HepG2 (cell line): ENCODE measurements around the gene KIF9. TPM values are rescaled to one million over a fixed set of nuclear protein-coding genes. Genes with fewer than 3 reads are reported as not detected.
"Not testable (repeated sequence)": the region's sequence is repeated elsewhere in the genome, so short reads cannot be mapped to it uniquely, and the experiment has no call there.

Source experiments
- ATAC-seq: fragments of 200-7000 bp; cut with Tn5 transposase; 3 replicates; pipeline ENCODE4 v1.9.1; 2020; ENCODE audit warnings: mild to moderate bottlenecking, moderate library complexity
- BruUV-seq: library from RNA; stranded (reverse); fragments of 400-500 nt; replicated peaks from 2 replicates; lab custom pipeline; 2021; lab: Mats Ljungman, UMichigan
- CTCF ChIA-PET: fragments of 300-600 bp; formaldehyde crosslinking; extraction: SDS; loops from one replicate; lab custom pipeline; 2021; ENCODE audit warnings: low total read pairs, inconsistent platforms, low intra/inter-chr PET ratio; lab: Yijun Ruan, JAX
- POLR2A ChIA-PET: fragments of 350-600 bp; sonication (Branson Sonifier 250); formaldehyde crosslinking; loops from one replicate; lab custom pipeline; 2020; ENCODE audit warnings: antibody characterized with exemption, inconsistent platforms; lab: Yijun Ruan, JAX
- DNase-seq: peaks from one replicate; pipeline ENCODE4 v3.0.0-alpha.2; 2015; ENCODE audit warnings: low spot score
- FAIRE-seq: peaks from 3 replicates; lab custom pipeline; 2011; peaks lifted over from hg19 to GRCh38; lab: Jason Lieb, UNC
- H2AFZ ChIP-seq: one replicate; pipeline ENCODE4 v1.6.1; 2011; ENCODE audit warnings: low read length, inconsistent platforms
- H3K27ac ChIP-seq: fragments of 300-600 bp; 3 replicates; pipeline ENCODE4 v1.8.0; 2011; ENCODE audit warnings: mixed run types, mild to moderate bottlenecking, mixed read lengths, low read length, inconsistent platforms; ENCODE audit not compliant: insufficient read depth; ENCODE audit errors: extremely low read length
- H3K27me3 ChIP-seq, 2 experiments: fragments of 200-600 bp in 1 of 2; 2 replicates in 1 of 2; 3 replicates in 1 of 2; pipeline versions ENCODE4 v1.6.0 to v1.8.0; 2011; ENCODE audit warnings: low read length in 2 of 2, mild to moderate bottlenecking in 2 of 2, moderate library complexity in 2 of 2, inconsistent platforms in 1 of 2; ENCODE audit not compliant: insufficient read depth in 2 of 2, control insufficient read depth in 1 of 2
- H3K36me3 ChIP-seq, 2 experiments: fragments of 200-600 bp in 1 of 2; replicated peaks in 1 of 2; 2 replicates in 1 of 2; 3 replicates in 1 of 2; pipeline versions ENCODE4 v1.5.1 to v1.8.0; 2011; ENCODE audit warnings: low read length in 2 of 2, inconsistent platforms in 1 of 2; ENCODE audit not compliant: insufficient read depth in 2 of 2, control insufficient read depth in 1 of 2
- H3K4me1 ChIP-seq: 2 replicates; pipeline ENCODE4 v1.5.1; 2012; ENCODE audit warnings: low read length, inconsistent platforms; ENCODE audit not compliant: insufficient read depth
- H3K4me2 ChIP-seq: 2 replicates; pipeline ENCODE4 v1.6.0; 2011; ENCODE audit warnings: low read depth, low read length, inconsistent platforms
- H3K4me3 ChIP-seq, 3 experiments: fragments of 200-600 bp in 1 of 3; sonication (generic), shearing (Covaris generic) in 1 of 3; replicated peaks in 1 of 3; 2 replicates each; pipeline ENCODE4 v1.5.1; 2011 to 2016; ENCODE audit warnings: low read length in 3 of 3, inconsistent platforms in 2 of 3, low read depth in 2 of 3, mild to moderate bottlenecking in 2 of 3, control low read depth in 1 of 3, mixed read lengths in 1 of 3; ENCODE audit not compliant: insufficient read depth in 1 of 3
- H3K79me2 ChIP-seq: one replicate; pipeline ENCODE4 v1.6.1; 2011; ENCODE audit warnings: low read length, inconsistent platforms; ENCODE audit not compliant: insufficient read depth
- H3K9ac ChIP-seq: 2 replicates; pipeline ENCODE4 v1.6.0; 2011; ENCODE audit warnings: mild to moderate bottlenecking, low read depth, low read length, inconsistent platforms; ENCODE audit not compliant: insufficient read depth
- H3K9me3 ChIP-seq: 2 replicates; pipeline ENCODE4 v1.5.1; 2012; ENCODE audit warnings: mild to moderate bottlenecking, low read length
- H4K20me1 ChIP-seq: 2 replicates; pipeline ENCODE4 v1.6.0; 2011; ENCODE audit warnings: inconsistent platforms, mild to moderate bottlenecking, low read length, moderate library complexity; ENCODE audit not compliant: insufficient read depth
- DPF2 ChIP-seq: sonication (generic); formaldehyde crosslinking; IDR thresholded peaks from 2 replicates; pipeline ENCODE4 v1.4.0; 2020; ENCODE audit warnings: mild to moderate bottlenecking, low read depth, missing genetic modification reagents, borderline replicate concordance
- MYC ChIP-seq: sonication (generic); formaldehyde crosslinking; IDR thresholded peaks from 2 replicates; pipeline ENCODE4 v1.9.0; 2021; ENCODE audit warnings: missing genetic modification reagents, borderline replicate concordance
- NBN ChIP-seq: fragments of 450-650 bp; conservative IDR thresholded peaks from 2 replicates; pipeline ENCODE4 v1.6.1; 2017
- SAP130 ChIP-seq: IDR thresholded peaks from 2 replicates; pipeline ENCODE4 v1.6.1; 2016; ENCODE audit warnings: low read depth
- ZNF773 ChIP-seq: sonication (generic); formaldehyde crosslinking; IDR thresholded peaks from 2 replicates; pipeline ENCODE4 v1.4.0; 2020; ENCODE audit warnings: missing genetic modification reagents, borderline replicate concordance
- WGBS: methylation state at CpG from one replicate; pipeline ENCODE4 v1.1.6; 2017; ENCODE audit warnings: low lambda C conversion rate; 5-methylcytosine and 5-hydroxymethylcytosine counted together
- in situ Hi-C: cut with HindIII; loops from 2 replicates; pipeline ENCODE4 v1.10.0; 2017; ENCODE audit warnings: low pct_unique_long_range_greater_than_20kb; ENCODE audit not compliant: extremely low pct_ligation_motif_present
- intact Hi-C: fragments of 100-400 bp; cut with micrococcal nuclease; formaldehyde crosslinking; loops from one replicate; pipeline ENCODE4 v1.10.0; 2022; ENCODE audit not compliant: unreplicated experiment
- polyA plus RNA-seq, 8 experiments: library from polyadenylated mRNA; depleted of rRNA in 3 of 8; stranded (reverse) in 7 of 8; unstranded in 1 of 8; fragments of >200 nt; fragmentation: Illumina TruSeq in 4 of 8; extraction: Trizol in 4 of 8; gene quantifications; 2 replicates each; pipeline versions ENCODE4 v1.2.1 to v1.2.3, GENCODE V29; 2011 to 2016; ENCODE audit warnings: low read depth in 4 of 8, missing spikeins in 1 of 8, mixed read lengths in 1 of 8; ENCODE audit not compliant: insufficient read depth in 1 of 8
- total RNA-seq, 5 experiments: library from RNA; depleted of rRNA; stranded (reverse); fragments of >200 nt; fragmentation: Illumina TruSeq; extraction: Trizol; gene quantifications; 2 replicates each; pipeline ENCODE4 v1.2.3, GENCODE V29; 2016; ENCODE audit warnings: low read depth in 1 of 5

The KIF9 gene
- total and polyA plus RNA-seq, 2 of the 13 experiments (the other 11 are each of a cell fraction or from before 2014, with no cell fraction given): 5.1 to 16.9 TPM

GRCh38 chr3:47293822-47294221 lies 11.2 kb upstream of the KIF9 start:
- POLR2A ChIA-PET: interaction anchor here (1.4 kb wide), 1 partner anchor 11 kb away, joined by 9 read pairs; the partner anchor contains the start of genes KIF9 and KLHL18
- no peak for DNase-seq
- TF ChIP-seq MYC (CRISPR knock-in tag) (no peak), DPF2 (CRISPR knock-in tag) (no peak), NBN (no peak), ZNF773 (no peak), SAP130 (CRISPR knock-in tag) (no peak)
- Histone ChIP-seq H3K4me2 (no peak overlapping the region), H3K4me1 (peaks cover 21% of the 10 kb centered on the region), H3K4me3 (no peak overlapping the region), H4K20me1 (no peaks in the 10 kb centered on the region; the same call in 1 of the 2 replicates), H3K9me3 (no peaks in the 10 kb centered on the region), H2AFZ (no peak overlapping the region), H3K27ac (no peak overlapping the region), H3K9ac (no peak overlapping the region), H3K79me2 (peaks cover 34% of the 10 kb centered on the region), H3K27me3 (no peaks in the 10 kb centered on the region), H3K36me3 (peaks cover 3 to 14% of the 10 kb centered on the region in 2 experiments; a peak in 4 of 5 replicates)
- intact Hi-C loops: no loop called here
- 89% methylated on average over 2 of the region's 2 CpGs for WGBS
- BruUV-seq: no TSS peak
- no peak for FAIRE-seq
- in situ Hi-C loops: no loop called here
- CTCF ChIA-PET: no interaction called here
- ATAC-seq: no peak

GRCh38 chr3:47291754-47292420 lies 9.3 kb upstream of the KIF9 start:
- H4K20me1 ChIP-seq, in situ Hi-C loops, BruUV-seq, POLR2A ChIA-PET, H3K27ac ChIP-seq, H2AFZ ChIP-seq, H3K4me3 ChIP-seq, FAIRE-seq, intact Hi-C loops, DNase-seq, H3K9ac ChIP-seq, CTCF ChIA-PET, H3K27me3 ChIP-seq, ATAC-seq, H3K4me2 ChIP-seq, H3K9me3 ChIP-seq: not testable (repeated sequence)
- Histone ChIP-seq H3K4me1 (peaks cover 13% of the 10 kb centered on the region), H3K79me2 (peaks cover 39% of the 10 kb centered on the region), H3K36me3 (peaks cover 3 to 22% of the 10 kb centered on the region in 2 experiments; a peak in 4 of 5 replicates)
- 97% methylated on average over 9 of the region's 9 CpGs for WGBS
